HG03103 (cell line): Measurements from ENCODE around the gene LRFN2.

ENCODE experiments used
- ATAC-seq: cut with Tn5 transposase; IDR thresholded peaks from one replicate; pipeline ENCODE4 v1.9.1; 2021; ENCODE audit warnings: low read depth; ENCODE audit not compliant: unreplicated experiment

The LRFN2 gene

DNA sequence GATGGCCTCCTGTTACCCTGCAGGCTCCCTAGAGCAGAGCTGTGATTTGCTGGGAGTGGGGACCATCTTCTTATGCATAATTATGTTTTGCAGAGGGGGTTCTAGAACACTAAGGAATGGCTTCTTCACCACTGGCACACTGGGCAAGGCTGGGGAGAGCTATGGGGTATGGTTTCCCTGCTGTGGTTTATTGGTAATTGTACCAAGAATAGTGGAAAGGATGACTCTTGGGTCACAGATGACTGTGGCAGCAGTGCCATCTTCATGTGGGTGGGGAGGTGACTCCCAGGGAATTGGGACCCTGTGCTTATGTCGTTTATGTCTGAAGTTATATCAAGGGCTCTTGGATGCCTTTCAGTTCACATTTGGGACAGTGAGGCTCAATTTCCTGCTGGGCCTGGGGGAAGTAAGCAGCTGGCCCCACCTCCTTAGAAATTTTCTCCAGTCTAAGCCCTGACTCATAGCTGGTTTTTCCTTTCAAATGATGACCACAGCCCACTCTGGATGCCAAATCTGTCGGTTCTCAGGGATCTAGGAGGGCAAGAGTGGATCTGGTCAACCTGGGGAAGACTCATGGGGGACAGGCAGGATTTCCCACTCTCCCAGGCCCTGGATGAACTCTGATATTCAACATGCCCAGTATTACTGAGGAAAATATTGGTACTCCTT is 230.8 kb downstream of the LRFN2 start:
- ATAC-seq, result no peak

DNA sequence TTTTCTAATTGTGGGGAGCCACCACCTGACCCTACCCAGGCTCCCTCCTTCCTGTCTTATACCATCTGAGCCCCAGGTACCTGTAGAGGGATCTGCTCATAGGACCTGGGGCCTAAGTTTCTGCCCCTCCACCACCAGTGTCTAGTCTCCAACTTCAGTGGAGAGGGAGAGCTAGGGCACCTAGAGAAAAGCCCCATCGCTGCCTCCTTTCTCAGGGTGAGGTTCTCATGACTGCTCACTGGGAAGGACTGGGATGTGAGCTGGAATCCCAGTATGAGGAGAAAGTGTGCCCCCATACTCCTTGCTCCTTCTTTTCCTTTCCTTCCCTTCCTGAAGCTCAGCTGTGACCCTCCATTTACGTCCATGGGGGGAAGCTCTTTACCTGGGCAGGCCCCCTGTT is 231.6 kb downstream of the LRFN2 start:
- ATAC-seq, result no peak

DNA sequence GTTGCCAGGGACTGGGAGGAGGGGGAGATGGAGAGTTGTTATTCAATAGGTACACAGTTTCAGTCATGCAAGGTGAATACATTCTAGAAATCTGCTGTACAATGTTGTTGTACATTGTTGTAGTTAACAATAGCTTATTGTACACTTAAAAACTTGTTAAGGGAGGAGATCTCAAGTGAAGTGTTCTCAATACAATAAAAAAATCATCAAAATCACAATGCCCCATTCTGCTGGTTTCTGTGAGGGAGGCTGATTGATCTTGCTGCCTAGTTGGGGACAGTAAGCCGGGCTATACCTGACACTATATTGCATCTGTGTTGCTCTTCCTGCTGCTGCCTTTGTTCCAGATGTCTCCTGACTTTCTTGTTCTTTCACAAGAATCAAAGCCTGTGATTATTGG is 232.1 kb downstream of the LRFN2 start:
- ATAC-seq, result no peak

DNA sequence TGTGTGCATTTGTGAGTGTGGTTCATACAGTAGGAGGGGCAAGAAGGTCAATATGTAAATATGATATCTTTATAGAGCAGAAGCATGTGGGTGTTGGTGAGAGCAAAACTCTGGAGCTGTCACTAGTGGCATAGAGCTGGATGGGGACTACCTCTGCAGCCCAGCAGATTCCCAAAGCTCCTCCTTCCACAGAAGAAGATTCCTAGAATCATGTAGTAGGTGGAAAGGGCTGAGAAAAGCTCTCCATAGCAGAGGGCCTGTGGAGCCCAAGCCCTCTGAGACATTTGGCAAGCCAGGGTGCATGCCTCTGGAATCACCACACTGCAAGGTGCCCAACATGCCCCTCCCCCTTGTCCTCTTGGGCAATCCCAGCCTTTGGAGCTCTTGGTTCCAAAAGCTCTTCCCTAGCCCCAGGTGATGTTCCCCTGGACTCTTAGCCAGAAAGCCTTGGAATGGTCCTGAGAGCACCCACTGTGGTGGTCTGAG is 233.2 kb downstream of the LRFN2 start:
- ATAC-seq, result no peak

DNA sequence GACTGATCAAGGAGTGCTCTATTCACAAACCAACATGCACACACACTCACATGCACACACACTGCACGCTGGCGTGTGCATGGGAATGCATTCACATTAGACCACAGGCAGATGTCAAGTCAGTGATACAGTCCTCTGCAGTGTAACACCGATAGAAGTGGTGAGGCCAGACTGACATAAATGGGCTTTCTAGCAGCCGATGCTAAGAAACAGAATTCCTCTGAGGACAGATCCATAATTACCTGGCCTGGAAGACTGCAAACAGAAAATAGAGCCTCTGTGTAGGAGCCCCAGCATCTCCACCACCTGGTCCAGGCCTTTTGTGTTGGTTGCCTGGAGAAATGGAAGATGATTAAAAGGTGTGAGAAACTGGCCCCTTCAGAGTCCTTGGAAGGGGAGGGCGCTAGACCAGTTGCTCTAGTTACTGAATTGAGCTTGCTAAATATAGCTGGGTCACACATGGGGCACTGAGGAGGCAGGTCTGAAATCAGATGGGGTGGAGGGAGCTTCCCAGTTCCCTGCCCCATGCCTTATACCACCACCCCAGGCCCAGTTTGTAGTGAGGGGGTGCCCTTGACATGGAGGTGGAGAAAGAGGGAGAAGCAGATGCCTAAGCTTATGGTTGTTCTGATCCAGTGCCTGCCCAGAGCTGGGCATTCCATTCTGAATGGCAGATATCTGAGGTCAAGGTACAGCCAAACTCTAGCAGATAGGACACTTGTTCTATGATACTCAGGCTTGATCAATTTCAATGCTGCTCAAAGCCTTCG is 233.8 kb downstream of the LRFN2 start:
- ATAC-seq, result no peak

DNA sequence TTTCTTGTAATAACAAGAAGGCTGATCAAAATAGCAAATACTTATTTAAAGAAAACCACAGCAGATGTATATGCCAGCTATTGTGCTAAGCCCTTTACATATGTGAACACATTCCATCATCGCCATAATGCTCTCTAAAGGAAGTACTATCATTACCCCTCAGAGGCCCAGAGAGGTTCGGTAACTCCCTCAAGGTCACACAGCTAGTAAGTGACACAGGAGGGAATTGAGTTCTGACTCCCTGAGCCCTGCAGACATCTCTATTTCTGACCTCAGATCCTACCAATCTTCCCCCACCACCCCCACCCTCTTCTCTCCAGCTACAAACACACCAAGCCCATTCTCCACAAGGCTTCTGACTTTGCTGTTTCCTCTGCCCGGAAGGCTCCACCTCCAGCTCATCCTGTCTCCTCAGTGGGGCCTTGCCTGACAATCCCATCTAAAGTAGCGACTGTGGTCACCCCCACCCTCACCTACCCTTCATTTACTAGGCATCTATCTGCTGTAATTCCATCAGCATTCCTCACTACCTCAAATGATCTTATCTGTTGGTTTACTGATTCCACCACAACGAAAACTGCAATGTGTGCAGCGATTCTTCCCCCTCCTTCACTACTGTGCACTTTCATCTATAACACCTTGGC is 234.5 kb downstream of the LRFN2 start:
- no peak for ATAC-seq

DNA sequence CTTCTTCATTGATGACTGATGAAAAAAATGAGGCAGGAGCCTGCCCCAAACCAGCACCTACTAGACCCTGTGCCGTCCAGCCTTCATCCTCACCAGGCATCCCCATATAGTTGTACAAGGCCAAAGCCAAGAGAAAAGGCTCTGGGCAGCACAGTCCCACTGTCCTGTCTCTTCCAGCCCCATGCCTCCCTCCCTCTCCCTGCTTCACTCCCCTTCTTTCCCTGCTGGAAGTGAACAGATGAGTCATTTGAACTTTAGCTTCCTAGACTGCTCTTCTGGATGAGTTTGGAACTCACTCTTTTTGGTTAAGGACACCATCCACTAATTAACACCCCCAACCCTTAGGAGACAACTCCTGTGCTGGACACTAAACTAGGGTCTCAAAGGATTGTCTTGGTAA is 235.2 kb downstream of the LRFN2 start:
- ATAC-seq, result no peak

DNA sequence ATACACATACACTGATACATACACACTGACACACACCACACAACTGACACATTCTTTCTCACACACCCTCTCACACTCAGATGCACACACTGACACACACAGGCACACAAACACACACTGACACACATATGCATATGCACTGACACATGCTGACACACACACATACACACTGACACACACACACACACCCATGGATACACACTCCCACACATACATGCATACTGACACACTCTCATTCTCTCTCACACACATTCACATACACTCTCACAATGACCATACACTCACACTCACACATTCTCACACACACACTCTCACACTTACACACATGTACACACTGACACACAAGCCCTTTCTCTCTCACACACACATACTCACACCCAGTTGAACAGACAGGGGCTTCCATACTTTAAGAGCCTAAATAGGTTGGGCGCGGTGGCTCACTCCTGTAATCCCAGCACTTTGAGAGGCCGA is 236.4 kb downstream of the LRFN2 start:
- no peak for ATAC-seq

DNA sequence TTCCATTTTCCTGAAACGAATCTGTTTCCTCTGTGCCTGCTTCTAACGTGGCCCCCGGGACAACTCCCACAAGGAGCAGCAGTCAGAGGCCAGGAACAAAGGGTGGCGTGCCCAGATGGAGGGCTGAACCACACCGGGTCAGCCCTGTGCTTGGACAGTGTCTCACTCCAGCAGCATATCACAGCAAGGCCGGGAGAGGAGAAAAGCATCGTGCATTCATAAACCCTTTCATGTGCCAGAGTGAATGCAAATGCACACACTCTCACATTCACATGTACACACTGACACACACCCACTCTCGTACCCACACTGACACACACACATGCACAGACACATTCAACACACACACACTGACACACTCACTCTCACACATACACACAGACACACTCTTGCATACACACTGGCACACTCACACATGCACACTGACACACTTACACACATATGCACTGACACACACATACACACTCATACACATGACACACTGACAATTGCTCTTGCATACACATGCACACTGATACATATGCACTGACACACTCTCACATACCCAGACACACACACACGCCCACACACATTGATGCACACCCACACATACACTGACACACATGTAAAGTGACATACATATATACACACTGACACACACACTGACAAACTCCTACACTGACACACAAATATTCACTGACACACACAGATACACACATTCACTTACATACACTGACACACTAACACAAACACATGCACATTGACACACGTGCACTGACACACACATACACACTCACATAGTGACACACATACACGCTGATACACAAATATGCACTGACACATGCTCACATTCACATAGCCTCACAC is 237.0 kb downstream of the LRFN2 start:
- ATAC-seq, result no peak

DNA sequence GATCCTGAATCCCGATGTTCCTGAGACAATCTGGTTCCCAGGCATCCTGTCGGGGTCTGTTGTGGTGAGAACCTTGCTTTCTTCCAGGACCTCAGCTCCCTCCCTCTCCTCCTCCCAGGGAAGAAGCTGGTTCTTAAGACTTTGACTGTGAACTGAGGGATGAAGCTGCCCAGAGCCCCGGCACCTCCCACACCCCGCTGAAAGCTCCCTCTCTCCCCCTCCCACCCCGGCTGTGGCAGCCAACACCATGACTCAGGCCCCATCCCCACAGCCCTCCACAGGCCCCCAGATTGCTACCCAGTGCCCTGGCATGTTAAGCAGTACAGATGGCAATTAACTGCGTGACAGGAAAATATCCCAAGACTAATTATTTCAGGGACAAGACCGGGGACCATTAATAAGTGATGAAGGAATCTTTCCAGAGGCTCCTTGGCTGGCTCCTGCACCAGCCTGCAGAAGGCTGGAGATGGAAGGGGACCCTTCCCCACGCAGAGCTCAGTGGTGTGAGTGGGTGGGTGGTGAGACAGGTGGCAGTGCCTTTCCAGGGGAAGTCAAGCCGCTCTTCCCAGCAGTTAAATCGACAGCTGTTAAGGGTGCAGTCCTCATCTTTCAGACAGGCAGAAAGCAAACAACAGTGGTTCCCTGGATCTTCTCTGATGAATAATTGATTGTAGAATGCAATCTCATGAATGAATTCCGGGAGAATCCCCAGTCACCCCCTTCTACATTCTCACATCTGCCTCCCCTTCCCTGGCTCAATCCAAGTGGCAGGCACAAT is 237.9 kb downstream of the LRFN2 start:
- no peak for ATAC-seq

DNA sequence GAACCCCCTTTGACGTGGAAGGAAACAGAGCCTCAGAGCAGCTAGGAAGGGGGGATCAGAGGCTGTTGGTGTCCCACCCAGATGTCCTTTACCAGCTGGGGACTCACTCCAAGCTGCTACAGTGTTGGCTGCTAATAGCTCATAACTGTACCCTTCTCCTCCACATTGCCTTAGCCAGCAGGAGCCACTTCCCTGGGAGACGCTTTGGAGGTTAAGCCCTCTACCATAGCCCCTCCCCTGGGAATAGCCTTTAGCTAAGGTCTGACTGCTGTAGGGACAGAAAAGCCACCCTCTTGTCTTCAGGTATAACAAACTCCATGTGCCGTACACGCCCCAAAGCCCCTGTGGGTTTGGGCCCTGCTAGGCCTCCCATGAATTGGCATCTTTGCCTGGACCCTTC is 238.6 kb downstream of the LRFN2 start:
- no peak for ATAC-seq

DNA sequence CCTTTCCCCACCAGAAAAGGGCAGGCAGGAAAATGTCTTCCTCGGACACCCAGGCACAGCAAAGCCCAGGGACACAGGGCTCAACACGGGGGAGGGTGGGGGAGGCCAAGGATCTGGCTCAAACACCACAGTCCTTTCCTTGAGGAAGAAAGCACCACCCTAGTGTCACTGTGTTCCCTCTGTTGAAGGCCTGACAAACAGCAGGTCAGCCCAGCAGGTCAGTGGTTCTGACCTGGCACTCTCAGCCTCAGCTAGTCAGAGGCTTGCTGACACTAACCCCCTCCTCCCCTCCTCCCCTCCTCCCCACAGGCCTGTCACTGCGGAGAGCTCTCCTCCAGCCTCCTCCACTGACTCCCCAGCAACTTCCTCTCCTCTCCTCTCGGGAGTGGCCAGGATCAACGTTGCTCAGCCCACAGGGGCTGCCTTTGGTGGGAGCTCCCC is 239.6 kb downstream of the LRFN2 start:
- no peak for ATAC-seq

DNA sequence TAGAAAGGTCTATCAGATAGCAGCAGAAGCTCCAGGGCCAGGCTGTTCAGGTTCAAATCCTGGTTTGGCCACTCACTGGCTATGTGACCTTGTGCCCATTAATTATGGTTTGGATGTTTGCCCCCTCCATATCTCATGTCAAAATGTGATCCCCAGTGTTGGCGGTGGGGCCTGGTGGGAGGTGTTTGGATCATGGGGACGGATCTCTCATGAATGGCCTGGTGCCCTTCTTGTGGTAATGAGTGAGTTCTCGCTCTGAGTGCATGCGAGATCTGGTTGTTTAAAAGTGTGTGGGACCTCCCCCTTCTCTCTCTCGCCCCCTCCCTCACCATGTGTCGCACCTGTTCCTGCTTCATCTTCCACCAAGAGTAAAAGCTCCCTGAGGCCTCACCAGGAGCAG is 240.9 kb downstream of the LRFN2 start:
- no peak for ATAC-seq

DNA sequence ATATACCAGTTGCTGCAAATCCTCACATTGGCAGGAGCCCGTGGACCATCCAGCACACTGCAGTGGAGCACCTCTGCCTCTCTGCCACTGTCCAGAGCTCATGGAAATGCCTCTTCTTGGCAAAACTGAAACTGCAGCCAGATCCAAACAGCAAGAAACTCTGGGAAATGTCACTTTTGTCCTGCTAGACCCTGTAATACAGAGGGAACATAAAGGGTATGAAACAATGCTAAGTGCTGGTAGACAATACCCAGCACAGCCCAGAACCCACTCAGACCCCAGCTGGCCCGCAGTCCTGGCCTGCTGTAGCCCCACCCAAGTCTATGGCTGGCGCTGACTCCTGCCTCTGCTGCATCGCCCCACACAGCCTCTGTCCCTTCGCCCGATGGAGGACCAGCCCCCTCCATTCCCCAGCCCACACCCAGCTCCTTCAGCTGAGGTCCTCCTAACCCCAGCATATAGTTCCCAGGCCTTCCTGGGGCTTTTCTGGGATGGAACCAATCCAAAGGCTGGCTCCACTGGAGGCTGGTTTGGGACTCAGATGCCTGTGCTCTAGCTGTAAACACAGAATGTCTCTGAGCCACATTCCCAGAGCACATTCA is 242.5 kb downstream of the LRFN2 start:
- ATAC-seq, result no peak

DNA sequence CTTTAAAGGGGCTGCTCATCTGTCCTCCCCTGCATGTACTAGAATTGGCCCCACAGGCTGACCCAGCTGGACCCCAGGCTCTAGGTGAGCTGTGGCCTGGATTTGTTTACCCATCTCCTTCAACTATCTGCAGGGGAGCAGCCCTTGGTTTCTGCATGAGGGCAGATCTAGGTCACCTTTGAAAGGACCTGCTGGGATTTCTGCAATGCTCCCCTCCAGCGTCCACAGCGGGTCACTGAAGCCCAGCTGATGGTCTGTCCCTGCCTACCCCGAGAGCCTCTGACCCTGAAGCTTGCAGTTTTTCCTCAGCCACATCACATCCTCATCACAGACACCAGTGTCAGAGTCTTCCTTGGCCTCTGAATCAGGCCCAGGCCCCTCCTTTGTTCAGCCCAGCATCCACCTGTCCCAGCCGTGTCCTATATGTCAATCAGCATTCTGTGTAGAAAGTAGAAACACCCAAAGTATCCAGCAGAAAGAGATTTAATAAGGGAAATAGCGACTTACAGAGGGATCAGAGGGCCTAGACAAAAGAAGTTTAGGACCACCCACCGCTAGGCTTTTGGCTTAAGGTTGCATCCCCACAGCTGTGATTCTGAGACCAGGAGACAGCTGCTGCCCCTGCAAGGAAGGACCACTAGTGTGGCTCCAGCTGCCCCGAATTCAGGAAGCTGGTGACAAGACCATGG is 243.1 kb downstream of the LRFN2 start:
- no peak for ATAC-seq

DNA sequence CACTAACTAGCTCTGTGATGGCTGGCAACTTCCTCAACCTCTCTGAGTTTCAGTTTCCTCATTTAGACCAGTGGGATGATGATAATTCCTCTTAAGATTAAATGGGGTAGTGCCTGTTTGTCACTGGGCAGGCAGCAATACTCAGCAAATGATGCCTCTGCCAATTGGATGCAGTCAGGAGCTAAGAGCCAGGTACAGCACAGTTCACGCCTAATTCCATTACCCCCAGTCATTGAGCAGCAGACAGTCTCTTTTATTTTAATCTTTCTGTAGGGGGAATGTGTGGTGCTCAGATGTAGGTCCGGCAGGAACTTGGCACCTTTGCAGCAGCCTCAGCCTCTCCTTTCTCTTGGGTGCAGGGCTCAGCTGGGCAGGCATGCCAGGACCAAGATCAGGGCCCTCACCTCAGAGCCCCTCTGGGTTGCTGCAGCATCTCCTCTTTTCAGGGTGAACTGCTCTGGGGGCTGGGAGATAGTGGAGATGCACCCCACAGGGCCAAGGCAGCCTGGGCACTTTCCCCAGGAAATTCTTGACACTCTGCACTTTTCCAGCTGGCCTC is 243.8 kb downstream of the LRFN2 start:
- no peak for ATAC-seq

DNA sequence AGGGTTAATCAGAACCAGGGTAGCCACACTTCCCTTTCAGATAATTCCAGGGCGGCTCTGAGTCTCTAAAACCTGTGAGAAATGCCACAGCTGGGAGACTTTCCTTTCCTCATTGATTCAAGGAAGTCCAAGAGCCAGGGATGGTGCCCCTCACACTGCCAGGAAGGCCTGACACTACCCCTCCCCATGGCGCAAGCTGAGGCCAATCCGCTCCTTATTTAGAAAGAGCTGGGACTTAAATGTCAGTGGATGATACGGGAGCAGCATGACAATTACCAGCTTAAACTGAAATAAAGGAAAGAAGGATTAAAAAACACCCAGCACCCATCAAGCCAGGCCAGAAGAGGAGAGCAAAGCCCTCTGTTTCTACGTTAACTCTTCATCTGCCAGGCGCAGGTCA is 244.4 kb downstream of the LRFN2 start:
- ATAC-seq, result no peak

DNA sequence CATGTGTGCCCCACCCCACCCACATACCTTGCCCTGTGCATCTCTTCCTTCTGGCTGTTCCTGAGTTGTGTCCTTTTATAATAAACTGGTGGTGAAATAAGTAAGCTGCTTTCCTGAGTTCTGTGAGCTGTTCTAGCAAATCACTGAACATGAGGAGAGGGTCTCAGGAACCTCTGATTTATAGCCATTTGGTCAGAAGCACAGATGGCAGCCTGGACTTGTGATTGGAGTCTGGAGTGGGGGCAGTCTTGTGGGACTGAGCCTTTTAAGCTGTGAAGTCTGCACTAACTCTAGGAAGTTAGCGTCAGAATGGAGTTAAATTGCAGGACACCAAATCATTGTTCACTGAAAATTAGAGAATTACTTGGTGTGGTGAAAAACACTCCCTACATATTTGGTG is 245.4 kb downstream of the LRFN2 start:
- ATAC-seq, result no peak
